Measurements from ENCODE around the gene PPEF2.

The PPEF2 gene

DNA sequence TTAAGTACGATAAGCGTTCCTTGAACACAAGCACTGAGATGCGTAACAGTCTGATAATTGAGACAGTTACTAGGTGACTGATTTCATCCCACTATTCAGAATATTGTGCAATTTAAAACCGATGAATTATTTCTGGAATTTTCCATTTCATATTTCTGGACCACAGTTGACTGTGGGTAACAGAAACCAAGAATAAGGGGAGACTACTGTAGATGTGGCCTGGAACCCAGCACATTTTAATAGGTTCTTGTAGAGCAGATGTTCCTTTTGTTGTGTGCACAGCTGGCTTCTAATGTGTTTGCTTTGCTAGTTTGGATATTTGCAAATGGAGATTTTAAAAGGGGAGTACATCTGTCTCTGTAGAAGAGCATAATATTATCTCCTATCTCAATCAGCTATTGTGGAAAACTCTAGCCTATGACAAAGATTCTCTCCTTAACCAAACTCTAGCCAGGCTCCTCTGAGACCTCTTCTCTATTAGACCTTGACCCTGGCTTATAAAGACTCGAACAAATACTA is 22.1 kb upstream of the PPEF2 start (continued):
- TF ChIP-seq, protein P1, sequence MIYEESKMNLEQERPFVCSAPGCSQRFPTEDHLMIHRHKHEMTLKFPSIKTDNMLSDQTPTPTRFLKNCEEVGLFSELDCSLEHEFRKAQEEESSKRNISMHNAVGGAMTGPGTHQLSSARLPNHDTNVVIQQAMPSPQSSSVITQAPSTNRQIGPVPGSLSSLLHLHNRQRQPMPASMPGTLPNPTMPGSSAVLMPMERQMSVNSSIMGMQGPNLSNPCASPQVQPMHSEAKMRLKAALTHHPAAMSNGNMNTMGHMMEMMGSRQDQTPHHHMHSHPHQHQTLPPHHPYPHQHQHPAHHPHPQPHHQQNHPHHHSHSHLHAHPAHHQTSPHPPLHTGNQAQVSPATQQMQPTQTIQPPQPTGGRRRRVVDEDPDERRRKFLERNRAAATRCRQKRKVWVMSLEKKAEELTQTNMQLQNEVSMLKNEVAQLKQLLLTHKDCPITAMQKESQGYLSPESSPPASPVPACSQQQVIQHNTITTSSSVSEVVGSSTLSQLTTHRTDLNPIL (CRISPR knock-in tag; IDR thresholded peaks at IDR 0.05; ENCODE audit: low read depth), result no peak
- no peak for TF ChIP-seq ZNF565 (CRISPR knock-in tag; conservative IDR thresholded peaks at IDR 0.05; ENCODE audit: low read depth)

DNA sequence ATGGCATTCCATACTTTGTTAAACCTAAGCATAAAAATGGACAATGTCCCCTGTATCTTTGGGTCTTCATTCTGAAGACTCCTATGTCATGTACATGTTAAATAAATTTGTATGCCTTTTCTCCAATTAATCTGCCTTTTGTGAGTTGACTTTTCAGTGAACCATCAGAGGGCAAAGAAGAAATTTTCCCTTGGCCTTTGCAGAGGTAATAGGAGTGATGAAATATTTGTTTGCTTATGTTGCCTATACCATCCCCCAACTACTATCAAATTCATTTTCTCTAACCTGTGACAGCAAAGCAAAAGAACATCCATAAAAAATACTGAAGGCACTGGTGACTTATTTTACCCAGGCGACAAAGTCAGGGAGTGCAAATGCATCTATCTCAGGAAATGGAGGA is 20.3 kb upstream of the PPEF2 start:
- no peak for ATAC-seq
- TF ChIP-seq, protein P2, sequence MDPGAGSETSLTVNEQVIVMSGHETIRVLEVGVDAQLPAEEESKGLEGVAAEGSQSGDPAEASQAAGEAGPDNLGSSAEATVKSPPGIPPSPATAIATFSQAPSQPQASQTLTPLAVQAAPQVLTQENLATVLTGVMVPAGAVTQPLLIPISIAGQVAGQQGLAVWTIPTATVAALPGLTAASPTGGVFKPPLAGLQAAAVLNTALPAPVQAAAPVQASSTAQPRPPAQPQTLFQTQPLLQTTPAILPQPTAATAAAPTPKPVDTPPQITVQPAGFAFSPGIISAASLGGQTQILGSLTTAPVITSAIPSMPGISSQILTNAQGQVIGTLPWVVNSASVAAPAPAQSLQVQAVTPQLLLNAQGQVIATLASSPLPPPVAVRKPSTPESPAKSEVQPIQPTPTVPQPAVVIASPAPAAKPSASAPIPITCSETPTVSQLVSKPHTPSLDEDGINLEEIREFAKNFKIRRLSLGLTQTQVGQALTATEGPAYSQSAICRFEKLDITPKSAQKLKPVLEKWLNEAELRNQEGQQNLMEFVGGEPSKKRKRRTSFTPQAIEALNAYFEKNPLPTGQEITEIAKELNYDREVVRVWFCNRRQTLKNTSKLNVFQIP (CRISPR knock-in tag; IDR thresholded peaks at IDR 0.05; ENCODE audit: borderline replicate concordance, low read depth), result no peak
- no peak for TF ChIP-seq GLIS3 (CRISPR knock-in tag; IDR thresholded peaks at IDR 0.05)
- TF ChIP-seq ZFP30 (CRISPR knock-in tag; IDR thresholded peaks at IDR 0.05), result no peak
- TF ChIP-seq ISL1 (CRISPR knock-in tag; IDR thresholded peaks at IDR 0.05), result no peak
- no peak for TF ChIP-seq ZFP3 (CRISPR knock-in tag; IDR thresholded peaks at IDR 0.05)
- no peak for TF ChIP-seq SNAI2 (CRISPR knock-in tag; IDR thresholded peaks at IDR 0.05)
- TF ChIP-seq, protein P3, sequence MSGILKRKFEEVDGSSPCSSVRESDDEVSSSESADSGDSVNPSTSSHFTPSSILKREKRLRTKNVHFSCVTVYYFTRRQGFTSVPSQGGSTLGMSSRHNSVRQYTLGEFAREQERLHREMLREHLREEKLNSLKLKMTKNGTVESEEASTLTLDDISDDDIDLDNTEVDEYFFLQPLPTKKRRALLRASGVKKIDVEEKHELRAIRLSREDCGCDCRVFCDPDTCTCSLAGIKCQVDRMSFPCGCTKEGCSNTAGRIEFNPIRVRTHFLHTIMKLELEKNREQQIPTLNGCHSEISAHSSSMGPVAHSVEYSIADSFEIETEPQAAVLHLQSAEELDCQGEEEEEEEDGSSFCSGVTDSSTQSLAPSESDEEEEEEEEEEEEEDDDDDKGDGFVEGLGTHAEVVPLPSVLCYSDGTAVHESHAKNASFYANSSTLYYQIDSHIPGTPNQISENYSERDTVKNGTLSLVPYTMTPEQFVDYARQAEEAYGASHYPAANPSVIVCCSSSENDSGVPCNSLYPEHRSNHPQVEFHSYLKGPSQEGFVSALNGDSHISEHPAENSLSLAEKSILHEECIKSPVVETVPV (CRISPR knock-in tag; IDR thresholded peaks at IDR 0.05), result no peak
- TF ChIP-seq TCF4 (CRISPR knock-in tag; IDR thresholded peaks at IDR 0.05; ENCODE audit: borderline replicate concordance), result no peak
- no peak for TF ChIP-seq OSR1 (CRISPR knock-in tag; IDR thresholded peaks at IDR 0.05)
- TF ChIP-seq ZC3H10 (CRISPR knock-in tag; IDR thresholded peaks at IDR 0.05), result no peak

DNA sequence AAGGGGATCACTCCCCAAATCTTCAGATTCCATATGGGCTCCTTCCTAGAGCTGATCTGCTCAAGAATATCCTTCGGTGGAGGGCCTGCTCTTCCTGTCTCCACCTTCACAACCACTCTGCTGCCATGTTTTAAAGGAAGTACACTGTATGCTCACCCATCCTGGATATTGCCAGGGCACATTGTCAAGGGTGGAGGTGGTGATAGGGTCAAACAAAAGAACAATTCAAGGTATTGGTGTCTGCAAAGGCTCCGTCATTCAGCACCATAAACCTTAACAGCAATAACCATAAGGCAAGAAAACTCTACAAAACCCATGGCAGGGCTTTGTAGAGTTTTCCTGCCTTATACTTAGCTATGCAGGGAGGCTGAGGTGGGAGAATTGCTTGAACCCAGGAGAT is 19.7 kb upstream of the PPEF2 start:
- no peak for ATAC-seq

More for the DNA sequence above, 19.7 kb upstream of the PPEF2 start:
- TF ChIP-seq, protein P4, sequence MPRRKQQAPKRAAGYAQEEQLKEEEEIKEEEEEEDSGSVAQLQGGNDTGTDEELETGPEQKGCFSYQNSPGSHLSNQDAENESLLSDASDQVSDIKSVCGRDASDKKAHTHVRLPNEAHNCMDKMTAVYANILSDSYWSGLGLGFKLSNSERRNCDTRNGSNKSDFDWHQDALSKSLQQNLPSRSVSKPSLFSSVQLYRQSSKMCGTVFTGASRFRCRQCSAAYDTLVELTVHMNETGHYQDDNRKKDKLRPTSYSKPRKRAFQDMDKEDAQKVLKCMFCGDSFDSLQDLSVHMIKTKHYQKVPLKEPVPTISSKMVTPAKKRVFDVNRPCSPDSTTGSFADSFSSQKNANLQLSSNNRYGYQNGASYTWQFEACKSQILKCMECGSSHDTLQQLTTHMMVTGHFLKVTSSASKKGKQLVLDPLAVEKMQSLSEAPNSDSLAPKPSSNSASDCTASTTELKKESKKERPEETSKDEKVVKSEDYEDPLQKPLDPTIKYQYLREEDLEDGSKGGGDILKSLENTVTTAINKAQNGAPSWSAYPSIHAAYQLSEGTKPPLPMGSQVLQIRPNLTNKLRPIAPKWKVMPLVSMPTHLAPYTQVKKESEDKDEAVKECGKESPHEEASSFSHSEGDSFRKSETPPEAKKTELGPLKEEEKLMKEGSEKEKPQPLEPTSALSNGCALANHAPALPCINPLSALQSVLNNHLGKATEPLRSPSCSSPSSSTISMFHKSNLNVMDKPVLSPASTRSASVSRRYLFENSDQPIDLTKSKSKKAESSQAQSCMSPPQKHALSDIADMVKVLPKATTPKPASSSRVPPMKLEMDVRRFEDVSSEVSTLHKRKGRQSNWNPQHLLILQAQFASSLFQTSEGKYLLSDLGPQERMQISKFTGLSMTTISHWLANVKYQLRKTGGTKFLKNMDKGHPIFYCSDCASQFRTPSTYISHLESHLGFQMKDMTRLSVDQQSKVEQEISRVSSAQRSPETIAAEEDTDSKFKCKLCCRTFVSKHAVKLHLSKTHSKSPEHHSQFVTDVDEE (CRISPR knock-in tag; IDR thresholded peaks at IDR 0.05), result no peak
- no peak for TF ChIP-seq TCF4 (CRISPR knock-in tag; IDR thresholded peaks at IDR 0.05; ENCODE audit: borderline replicate concordance)
- no peak for TF ChIP-seq ARNTL (CRISPR knock-in tag; IDR thresholded peaks at IDR 0.05; ENCODE audit: borderline replicate concordance, low read depth)
- no peak for TF ChIP-seq ZC3H10 (CRISPR knock-in tag; IDR thresholded peaks at IDR 0.05)
- TF ChIP-seq BACH2 (CRISPR knock-in tag; IDR thresholded peaks at IDR 0.05; ENCODE audit: borderline replicate concordance), result no peak
- no peak for TF ChIP-seq TOX (CRISPR knock-in tag; IDR thresholded peaks at IDR 0.05; ENCODE audit: borderline replicate concordance)
- TF ChIP-seq, protein P1 (CRISPR knock-in tag; IDR thresholded peaks at IDR 0.05; ENCODE audit: low read depth), result no peak
- no peak for TF ChIP-seq ZNF8 (CRISPR knock-in tag; IDR thresholded peaks at IDR 0.05)
- no peak for TF ChIP-seq GLIS3 (CRISPR knock-in tag; IDR thresholded peaks at IDR 0.05)
- TF ChIP-seq PPARA (CRISPR knock-in tag; IDR thresholded peaks at IDR 0.05; ENCODE audit: borderline replicate concordance), result no peak
- TF ChIP-seq OSR1 (CRISPR knock-in tag; IDR thresholded peaks at IDR 0.05), result no peak
- TF ChIP-seq ZFP30 (CRISPR knock-in tag; IDR thresholded peaks at IDR 0.05), result no peak
- TF ChIP-seq ESRRG (CRISPR knock-in tag; IDR thresholded peaks at IDR 0.05), result no peak
- TF ChIP-seq, protein P2 (CRISPR knock-in tag; IDR thresholded peaks at IDR 0.05; ENCODE audit: borderline replicate concordance, low read depth), result no peak

Data from SK-N-SH treated with all-trans-retinoic acid at 6 μM for 48 hours (cell line).